AG09309 (cell line): ENCODE data around the gene ZBED3.

Experiments
- DNase-seq: peaks from one replicate; pipeline ENCODE4 v3.0.0-alpha.2; 2010; ENCODE audit warnings: low read depth
- H3K4me3 ChIP-seq: 2 replicates; pipeline ENCODE4 v1.5.1; 2011; ENCODE audit warnings: mild to moderate bottlenecking, low read depth, low read length, moderate library complexity; ENCODE audit not compliant: control insufficient read depth
- CTCF ChIP-seq: IDR thresholded peaks from 2 replicates; pipeline ENCODE4 v1.5.1; 2011; ENCODE audit warnings: mild to moderate bottlenecking, low read depth, low read length, inconsistent platforms; ENCODE audit not compliant: insufficient read depth, control insufficient read depth; ENCODE audit errors: missing control alignments

The ZBED3 gene

GRCh38 chr5:77066184-77066583 lies 20.9 kb downstream of the ZBED3 start:
- TF ChIP-seq CTCF = no peak
- no peak overlapping the region for H3K4me3 ChIP-seq
- no peak for DNase-seq

DNA sequence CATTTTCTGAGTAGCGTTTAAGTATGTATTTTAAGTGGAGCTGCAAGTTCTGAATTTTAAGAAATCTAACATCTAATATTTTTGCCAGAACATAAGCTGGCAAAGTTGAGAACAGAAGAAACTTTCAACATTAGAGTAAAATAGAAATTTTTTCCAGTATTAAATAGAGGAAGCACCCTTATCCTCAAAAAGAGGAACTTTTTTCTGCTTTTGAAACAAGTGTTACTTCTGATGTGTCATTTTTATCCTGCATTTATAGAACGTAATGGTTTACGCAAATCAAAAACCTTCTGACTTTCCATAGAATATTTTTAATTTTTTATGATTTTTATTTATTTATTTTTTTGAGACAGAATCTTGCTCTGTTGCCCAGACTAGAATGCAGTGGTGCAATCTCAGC lies 21.8 kb downstream of the ZBED3 start:
- TF ChIP-seq CTCF = no peak
- DNase-seq = no peak
- no peak overlapping the region for H3K4me3 ChIP-seq

DNA sequence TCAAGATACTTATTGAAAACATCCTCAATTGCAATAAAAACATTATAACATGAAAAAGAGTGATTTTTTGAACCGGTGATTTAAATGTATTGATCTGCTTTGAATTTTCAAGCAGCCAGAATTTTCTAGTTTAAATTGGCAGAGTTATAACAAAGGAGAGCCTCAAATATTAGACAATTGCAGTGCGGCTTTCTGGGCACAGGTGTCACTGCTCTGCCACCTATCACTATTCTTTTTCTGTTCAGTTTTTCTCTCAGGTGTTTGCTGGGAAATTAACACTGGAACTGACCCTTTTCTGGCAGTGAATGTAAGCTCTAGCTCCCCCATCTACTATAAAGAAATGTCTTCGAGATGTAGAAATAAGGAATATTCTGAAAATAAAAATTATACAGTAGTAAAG lies 23.0 kb downstream of the ZBED3 start:
- no peak overlapping the region for H3K4me3 ChIP-seq
- TF ChIP-seq CTCF = no peak
- no peak for DNase-seq

DNA sequence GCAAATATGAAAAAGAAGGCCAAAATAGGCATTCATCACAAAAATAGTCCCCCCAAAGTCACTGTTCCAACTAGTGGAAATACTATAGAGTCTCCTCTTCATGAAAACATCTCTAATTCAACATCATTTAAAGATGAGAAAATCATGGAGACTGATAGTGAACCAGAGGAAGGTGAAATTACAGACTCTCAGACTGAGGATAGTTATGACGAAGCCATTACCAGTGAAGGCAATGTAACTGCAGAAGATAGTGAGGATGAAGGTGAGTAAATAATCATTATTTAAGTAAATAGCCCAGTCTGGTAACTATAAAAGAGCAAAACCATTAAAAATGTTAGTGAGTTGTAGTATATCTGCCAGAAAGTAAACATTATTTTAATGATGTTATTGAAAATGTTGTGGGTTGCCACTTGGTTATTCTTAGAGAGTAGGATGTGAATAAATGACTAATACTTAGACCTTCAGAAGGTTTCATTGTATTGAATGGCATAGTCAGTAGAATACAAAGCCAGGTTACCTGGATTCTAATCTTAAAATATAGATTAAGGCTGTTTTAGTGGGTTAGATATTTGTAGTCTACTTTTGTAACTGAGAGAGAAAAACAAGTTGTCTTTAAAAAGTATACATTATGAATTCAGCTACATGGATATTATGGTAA lies 40.5 kb downstream of the ZBED3 start:
- H3K4me3 ChIP-seq = no peak overlapping the region
- no peak for TF ChIP-seq CTCF
- DNase-seq = no peak

- TF ChIP-seq CTCF = no peak
- DNase-seq = no peak
- H3K4me3 ChIP-seq = no peak overlapping the region
These were observed 51.1 kb downstream of the ZBED3 start for GRCh38 chr5:77035950-77036349.

DNA sequence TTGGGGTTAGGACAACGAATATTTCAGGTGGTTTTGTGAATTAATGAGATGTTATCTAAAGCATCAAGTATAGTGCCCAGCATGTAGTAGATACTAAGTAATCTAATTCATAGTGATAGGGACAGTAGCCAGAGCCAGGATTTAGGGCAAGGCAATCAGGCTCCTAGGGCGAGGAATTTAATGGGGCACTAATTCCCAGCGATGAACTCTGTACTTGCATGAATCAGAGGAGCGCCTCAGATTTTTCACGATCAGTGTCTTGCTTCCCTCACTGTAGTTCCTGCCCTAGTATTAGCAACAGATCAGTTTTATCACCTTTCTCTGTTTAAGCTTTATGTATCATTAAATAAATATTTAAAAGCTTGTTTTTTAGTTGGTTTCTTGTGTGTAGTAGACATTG lies 53.7 kb downstream of the ZBED3 start:
- no peak overlapping the region for H3K4me3 ChIP-seq
- no peak for TF ChIP-seq CTCF
- DNase-seq = no peak

- H3K4me3 ChIP-seq = no peak overlapping the region
- no peak for DNase-seq
- no peak for TF ChIP-seq CTCF
These were observed 54.5 kb downstream of the ZBED3 start for GRCh38 chr5:77032635-77033034.
